Adrenal gland (tissue), 12 donors: ENCODE measurements around the gene SLIT3. TPM values are rescaled to one million over a fixed set of nuclear protein-coding genes. Genes with fewer than 3 reads are reported as not detected.

Experiments used
- DNase-seq, 7 donors: peaks; one replicate each; pipeline ENCODE4 v3.0.0-alpha.2; 2019 to 2020
- H3K27ac ChIP-seq, 5 donors: fragments of 200-600 bp; sonication (generic) in 4 of 5; 1 replicate in 3 of 5; 2 replicates in 2 of 5; pipeline versions ENCODE4 v1.5.1 to v1.8.0; 2016 to 2020; ENCODE audit warnings: mild to moderate bottlenecking in 1 of 5
- H3K27me3 ChIP-seq: fragments of 200-600 bp; 2 replicates; pipeline ENCODE4 v1.8.0; 2021
- H3K36me3 ChIP-seq, 2 donors: fragments of 200-600 bp; replicated peaks in 1 of 2; 1 replicate in 1 of 2; 2 replicates in 1 of 2; pipeline versions ENCODE4 v1.5.1 to v1.8.0; 2018 to 2022
- H3K4me1 ChIP-seq, 2 donors: fragments of 200-600 bp; replicated peaks in 1 of 2; 1 replicate in 1 of 2; 2 replicates in 1 of 2; pipeline versions ENCODE4 v1.5.1 to v1.8.0; 2018 to 2021
- H3K4me3 ChIP-seq, 4 donors: fragments of 200-600 bp; sonication (generic) in 3 of 4; one replicate each; pipeline ENCODE4 v1.5.1; 2016 to 2018
- H3K9me3 ChIP-seq, 3 donors: fragments of 200-600 bp; sonication (generic) in 1 of 3; replicated peaks in 1 of 3; 1 replicate in 2 of 3; 2 replicates in 1 of 3; pipeline versions ENCODE4 v1.5.1 to v1.8.0; 2016 to 2021
- POLR2A ChIP-seq, 2 donors: fragments of 450-650 bp; IDR thresholded peaks; one replicate each; pipeline ENCODE4 v1.6.1; 2017; ENCODE audit warnings: antibody characterized with exemption in 2 of 2, mild to moderate bottlenecking in 2 of 2, moderate library complexity in 1 of 2
- WGBS, 4 donors: extraction: QIAGEN DNeasy Blood & Tissue Kit in 2 of 4; methylation state at CpG; one replicate each; pipeline versions ENCODE4 v1.1.5 to v1.1.7; 2013 to 2017; 5-methylcytosine and 5-hydroxymethylcytosine counted together
- intact Hi-C, 2 donors: fragments of 100-400 bp; cut with DNase I; formaldehyde crosslinking; loops; one replicate each; pipeline versions ENCODE4 v1.14.1 to v1.15.0; 2022 to 2023
- polyA plus RNA-seq, 3 donors: library from polyadenylated mRNA; stranded (reverse); fragments of 200-250 nt in 2 of 3; fragments of 350-450 nt in 1 of 3; fragmentation: Illumina TruSeq in 1 of 3; extraction: RNeasy Lipid Tissue Mini Kit (QIAGEN cat#74804) in 1 of 3; gene quantifications; one replicate each; pipeline ENCODE4 v1.2.3, GENCODE V29; 2013 to 2014
- total RNA-seq, 9 donors: library from RNA; depleted of rRNA in 4 of 9; stranded (reverse); fragments of >200 nt in 4 of 9; fragments of 120-200 nt in 1 of 9; fragmentation: NEBNext Ultra II Directional in 1 of 9; extraction: Animal tissue kit (Norgen Biotek cat#: 25700) in 1 of 9; gene quantifications; one replicate each; pipeline versions ENCODE4 v1.1.0 to v1.2.4, GENCODE V29; 2013 to 2023
- TF ChIP-seq, protein P1 (sequence below), 6 experiments: fragments of 450-650 bp in 4 of 6; fragments of 200-600 bp in 2 of 6; sonication (generic) in 1 of 6; IDR thresholded peaks; 1 replicate in 5 of 6; 2 replicates in 1 of 6; pipeline versions ENCODE4 v1.5.1 to v1.8.0; 2016 to 2021; ENCODE audit warnings: antibody characterized with exemption in 6 of 6, mild to moderate bottlenecking in 2 of 6, moderate library complexity in 1 of 6
- donor health status: healthy with polysubstance abuse.
- donor health status: Bipolar disorder and iron deficiency.
- donor health status: DM: yes; HTN: yes; CAD: no.
- donor health status: DM: no; HTN: no; CAD: no.
- donor health status: DM: no; HTN: no; CAD: no.
- donor health status: DM: yes; HTN: yes; CAD: no.

The SLIT3 gene
- total and polyA plus RNA-seq, 12 donors: 10.0 to 94.1 (median 32.8) TPM

DNA sequence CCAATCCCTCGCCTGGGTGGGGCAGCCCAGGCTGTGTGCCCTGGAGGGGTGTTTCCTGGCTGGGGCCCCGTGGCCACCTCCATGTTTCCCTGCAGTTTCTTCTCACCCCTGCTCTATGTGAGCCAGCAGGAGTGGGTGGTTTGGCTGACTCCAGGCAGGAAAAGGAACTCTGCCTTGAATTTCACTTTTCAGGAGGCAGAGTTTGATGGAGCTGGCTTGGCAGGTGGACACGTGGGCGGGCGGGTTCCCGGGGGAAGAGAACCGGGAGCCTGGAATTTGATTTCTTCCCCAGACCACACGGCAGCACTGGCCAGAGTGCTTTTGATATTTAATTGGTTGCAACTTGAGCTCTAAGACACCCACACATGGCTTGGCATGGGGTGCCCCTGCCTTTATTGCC lies 601.9 kb downstream of the SLIT3 start:
- DNase-seq: no peak
- Histone ChIP-seq H3K4me3 (no peak overlapping the region), H3K36me3 (no peaks in the 10 kb centered on the region), H3K4me1 (peaks cover 0 to 6% of the 10 kb centered on the region in 2 donors), H3K27me3 (no peaks in the 10 kb centered on the region), H3K9me3 (no peaks in the 10 kb centered on the region), H3K27ac (no peak overlapping the region)
- intact Hi-C loops: no loop called here
- no peak for TF ChIP-seq POLR2A (IDR thresholded peaks at IDR 0.05)
- TF ChIP-seq, protein P1, sequence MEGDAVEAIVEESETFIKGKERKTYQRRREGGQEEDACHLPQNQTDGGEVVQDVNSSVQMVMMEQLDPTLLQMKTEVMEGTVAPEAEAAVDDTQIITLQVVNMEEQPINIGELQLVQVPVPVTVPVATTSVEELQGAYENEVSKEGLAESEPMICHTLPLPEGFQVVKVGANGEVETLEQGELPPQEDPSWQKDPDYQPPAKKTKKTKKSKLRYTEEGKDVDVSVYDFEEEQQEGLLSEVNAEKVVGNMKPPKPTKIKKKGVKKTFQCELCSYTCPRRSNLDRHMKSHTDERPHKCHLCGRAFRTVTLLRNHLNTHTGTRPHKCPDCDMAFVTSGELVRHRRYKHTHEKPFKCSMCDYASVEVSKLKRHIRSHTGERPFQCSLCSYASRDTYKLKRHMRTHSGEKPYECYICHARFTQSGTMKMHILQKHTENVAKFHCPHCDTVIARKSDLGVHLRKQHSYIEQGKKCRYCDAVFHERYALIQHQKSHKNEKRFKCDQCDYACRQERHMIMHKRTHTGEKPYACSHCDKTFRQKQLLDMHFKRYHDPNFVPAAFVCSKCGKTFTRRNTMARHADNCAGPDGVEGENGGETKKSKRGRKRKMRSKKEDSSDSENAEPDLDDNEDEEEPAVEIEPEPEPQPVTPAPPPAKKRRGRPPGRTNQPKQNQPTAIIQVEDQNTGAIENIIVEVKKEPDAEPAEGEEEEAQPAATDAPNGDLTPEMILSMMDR (IDR thresholded peaks at IDR 0.05): no peak
- 67 to 79% (median 72%) methylated on average over 3 to 8 of the region's 8 CpGs for WGBS, 4 donors

DNA sequence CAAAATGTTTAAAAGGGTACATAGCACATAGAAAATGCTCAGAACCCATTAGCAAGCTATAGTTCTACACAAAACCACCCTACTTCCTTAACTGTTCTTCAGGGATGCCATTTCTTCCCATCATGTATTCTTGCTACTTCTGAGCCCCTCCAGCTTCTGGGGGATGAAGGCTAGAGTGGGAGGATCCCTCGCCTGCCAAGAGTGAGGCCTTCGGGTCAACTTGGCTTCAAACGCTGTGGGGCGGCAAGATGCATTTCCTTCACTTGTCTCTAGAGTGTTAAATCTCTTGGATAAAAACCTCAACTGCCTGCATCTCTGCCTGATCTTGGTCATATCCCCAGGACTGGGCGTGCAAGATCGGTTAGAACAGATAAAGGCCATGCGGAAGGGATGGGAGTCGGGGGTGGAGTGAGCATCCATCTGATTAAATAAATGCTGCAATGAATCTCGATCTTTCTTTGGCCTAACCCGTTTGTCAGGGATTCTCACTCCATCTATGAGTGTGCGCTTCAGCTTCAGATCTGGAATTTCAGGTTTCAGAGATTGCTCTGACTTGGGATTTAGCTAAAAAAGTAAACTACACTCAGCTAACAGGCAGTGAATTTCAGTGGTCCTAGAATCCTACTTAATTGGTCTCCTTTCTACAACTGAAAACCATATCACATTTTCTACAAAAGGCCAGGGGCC lies 603.8 kb downstream of the SLIT3 start:
- Histone ChIP-seq H3K4me1 (peaks cover 0 to 6% of the 10 kb centered on the region in 2 donors), H3K27me3 (no peaks in the 10 kb centered on the region), H3K27ac (peak overlapping the region in 2 of 5 donors; percentile 6 to 86), H3K36me3 (no peaks in the 10 kb centered on the region), H3K9me3 (no peaks in the 10 kb centered on the region), H3K4me3 (no peak overlapping the region)
- WGBS, 4 donors: 77 to 87% (median 80%) methylated on average over 11 of the region's 11 CpGs
- no peak for DNase-seq
- intact Hi-C loops: no loop called here
- TF ChIP-seq, protein P1 (IDR thresholded peaks at IDR 0.05): no peak
- no peak for TF ChIP-seq POLR2A (IDR thresholded peaks at IDR 0.05)

DNA sequence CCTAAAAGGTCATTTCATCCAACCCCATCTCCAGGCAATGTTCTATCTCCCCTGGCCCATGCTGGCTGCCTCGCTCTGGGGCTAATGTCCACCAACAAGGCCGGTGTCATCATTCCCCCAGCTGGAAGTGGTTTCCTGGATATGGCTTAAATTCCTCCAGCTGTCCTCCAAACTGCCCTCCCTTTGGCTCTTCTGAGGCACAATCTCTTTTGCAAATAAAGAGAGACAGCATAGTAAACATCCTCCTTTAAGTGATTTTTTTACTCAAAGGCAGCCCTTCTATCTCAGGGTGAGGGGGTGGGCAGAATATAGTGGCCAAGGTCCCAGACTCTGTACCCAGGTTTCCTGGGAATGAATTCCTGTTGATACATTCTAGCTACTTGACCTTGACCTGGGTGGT lies 604.3 kb downstream of the SLIT3 start:
- no peaks in the 10 kb centered on the region for H3K36me3 ChIP-seq
- intact Hi-C loops: no loop called here
- DNase-seq: no peak
- H3K27ac ChIP-seq: peak overlapping the region in 1 of 5 donors; percentile 86
- H3K4me1 ChIP-seq: peaks cover 0 to 6% of the 10 kb centered on the region in 2 donors
- WGBS, 4 donors: 51 to 85% (median 77%) methylated on average over 2 of the region's 2 CpGs
- no peaks in the 10 kb centered on the region for H3K27me3 ChIP-seq
- TF ChIP-seq POLR2A (IDR thresholded peaks at IDR 0.05): no peak
- TF ChIP-seq, protein P1 (IDR thresholded peaks at IDR 0.05): no peak
- no peaks in the 10 kb centered on the region for H3K9me3 ChIP-seq
- H3K4me3 ChIP-seq: no peak overlapping the region

DNA sequence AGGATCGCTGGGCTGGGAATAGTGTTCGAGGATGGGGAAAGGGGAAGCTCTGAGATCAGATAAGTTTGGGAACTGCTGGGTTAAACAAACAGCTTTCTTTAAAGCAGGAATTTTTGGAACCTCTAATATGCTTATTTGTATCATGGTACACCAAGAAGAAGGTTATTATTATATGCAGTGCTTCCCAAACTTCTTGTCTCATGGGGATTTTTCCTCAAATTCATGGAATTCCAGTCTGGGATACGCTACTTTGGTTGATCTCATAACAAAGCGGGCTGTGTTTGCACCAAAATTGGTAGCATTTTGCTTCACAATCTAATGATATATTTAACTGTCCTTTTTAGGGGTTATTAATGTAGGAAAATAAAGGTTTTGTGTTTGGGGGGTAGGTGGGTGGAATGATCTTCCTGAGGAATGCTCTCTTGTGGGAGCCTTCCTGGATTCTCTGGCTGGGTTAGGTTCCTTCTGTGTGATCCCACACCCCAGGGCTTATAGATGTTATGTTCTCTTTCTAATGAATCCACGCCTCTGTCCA lies 605.6 kb downstream of the SLIT3 start:
- H3K27me3 ChIP-seq: no peaks in the 10 kb centered on the region
- H3K36me3 ChIP-seq: no peaks in the 10 kb centered on the region
- H3K9me3 ChIP-seq: no peaks in the 10 kb centered on the region
- WGBS, 4 donors: 85 to 91% (median 87%) methylated on average over 5 of the region's 5 CpGs
- DNase-seq: no peak
- TF ChIP-seq, protein P1 (IDR thresholded peaks at IDR 0.05): no peak
- no peak for TF ChIP-seq POLR2A (IDR thresholded peaks at IDR 0.05)
- no peak overlapping the region for H3K27ac ChIP-seq
- H3K4me1 ChIP-seq: peaks cover 0 to 6% of the 10 kb centered on the region in 2 donors
- intact Hi-C loops: no loop called here
- no peak overlapping the region for H3K4me3 ChIP-seq
